Colonic mucosa (tissue), 4 donors: ENCODE results near the gene NEGR1. TPM values are rescaled to one million over a fixed set of nuclear protein-coding genes. Genes with fewer than 3 reads are reported as not detected.

ENCODE experiments used
- DNase-seq: peaks from one replicate; pipeline ENCODE4 v3.0.0-alpha.2; 2020
- H3K27ac ChIP-seq: fragments of 200-600 bp; one replicate; pipeline ENCODE4 v1.8.0; 2021
- H3K27me3 ChIP-seq: fragments of 200-600 bp; one replicate; pipeline ENCODE4 v1.8.0; 2021
- H3K36me3 ChIP-seq: fragments of 200-600 bp; one replicate; pipeline ENCODE4 v1.8.0; 2021
- H3K4me1 ChIP-seq: fragments of 200-600 bp; one replicate; pipeline ENCODE4 v1.8.0; 2021; ENCODE audit warnings: mild to moderate bottlenecking
- H3K4me3 ChIP-seq: fragments of 200-600 bp; one replicate; pipeline ENCODE4 v1.8.0; 2021
- H3K9ac ChIP-seq, 2 donors: one replicate each; pipeline ENCODE4 v1.7.0; 2013; ENCODE audit warnings: control low read depth in 2 of 2, low read depth in 2 of 2, low read length in 2 of 2
- H3K9me3 ChIP-seq: fragments of 200-600 bp; one replicate; pipeline ENCODE4 v1.8.0; 2021
- CTCF ChIP-seq: fragments of 200-600 bp; IDR thresholded peaks from one replicate; pipeline ENCODE4 v1.8.0; 2022; ENCODE audit warnings: antibody characterized with exemption, mild to moderate bottlenecking
- intact Hi-C: fragments of 100-400 bp; cut with DNase I; formaldehyde crosslinking; loops from one replicate; pipeline ENCODE4 v1.14.1; 2022
- total RNA-seq, 2 donors: library from RNA; stranded (reverse); fragmentation: NEBNext Ultra II Directional in 1 of 2; extraction: Animal tissue kit (Norgen Biotek cat#: 25700) in 1 of 2; gene quantifications; one replicate each; pipeline ENCODE4 v1.2.1, GENCODE V29; 2021
- donor health status: healthy.
- donor health status: DM: no; HTN: no; CAD: no.
- donor health status: DM: no; HTN: no; CAD: no.

NEGR1 gene
- total RNA-seq, 2 donors from 2014 or later, result 4.0 to 9.2 TPM

- intact Hi-C loops, result no loop called here
- no peak for DNase-seq
- Histone ChIP-seq H3K36me3 (no peaks in the 10 kb centered on the region), H3K9me3 (no peaks in the 10 kb centered on the region), H3K4me1 (no peaks in the 10 kb centered on the region), H3K4me3 (no peak overlapping the region), H3K27me3 (no peaks in the 10 kb centered on the region), H3K27ac (no peak overlapping the region), H3K9ac (no peak overlapping the region)
- no peak for TF ChIP-seq CTCF
Observed at GRCh38 chr1:71986160-71986559, 296.2 kb downstream of the NEGR1 start.

GRCh38 chr1:71980556-71980955 is 301.8 kb downstream of the NEGR1 start:
- intact Hi-C loops, result no loop called here
- Histone ChIP-seq H3K36me3 (no peaks in the 10 kb centered on the region), H3K9me3 (no peaks in the 10 kb centered on the region), H3K27me3 (no peaks in the 10 kb centered on the region), H3K4me3 (no peak overlapping the region), H3K27ac (no peak overlapping the region), H3K9ac (no peak overlapping the region), H3K4me1 (no peaks in the 10 kb centered on the region)
- no peak for TF ChIP-seq CTCF
- no peak for DNase-seq

GRCh38 chr1:71979882-71980281 is 302.5 kb downstream of the NEGR1 start:
- Histone ChIP-seq H3K27me3 (no peaks in the 10 kb centered on the region), H3K4me1 (no peaks in the 10 kb centered on the region), H3K36me3 (no peaks in the 10 kb centered on the region), H3K4me3 (no peak overlapping the region), H3K27ac (no peak overlapping the region), H3K9ac (no peak overlapping the region), H3K9me3 (no peaks in the 10 kb centered on the region)
- TF ChIP-seq CTCF, result no peak
- intact Hi-C loops, result no loop called here
- no peak for DNase-seq

- Histone ChIP-seq H3K4me3 (no peak overlapping the region), H3K9ac (no peak overlapping the region), H3K27ac (no peak overlapping the region), H3K4me1 (no peaks in the 10 kb centered on the region), H3K27me3 (no peaks in the 10 kb centered on the region), H3K9me3 (no peaks in the 10 kb centered on the region), H3K36me3 (no peaks in the 10 kb centered on the region)
- TF ChIP-seq CTCF, result no peak
- intact Hi-C loops, result no loop called here
- no peak for DNase-seq
Observed at GRCh38 chr1:71967670-71968069, 314.7 kb downstream of the NEGR1 start.

GRCh38 chr1:71964188-71964587 is 318.2 kb downstream of the NEGR1 start:
- no peaks in the 10 kb centered on the region for H3K4me1 ChIP-seq
- no peak for DNase-seq
- H3K4me3 ChIP-seq, result no peak overlapping the region
- no peaks in the 10 kb centered on the region for H3K36me3 ChIP-seq
- H3K27me3 ChIP-seq, result no peaks in the 10 kb centered on the region
- H3K27ac ChIP-seq, result no peak overlapping the region
- intact Hi-C loops, result no loop called here
- no peaks in the 10 kb centered on the region for H3K9me3 ChIP-seq
- TF ChIP-seq CTCF, result no peak
- no peak overlapping the region for H3K9ac ChIP-seq
